ENCODE data around the gene UNC13A.

DNA sequence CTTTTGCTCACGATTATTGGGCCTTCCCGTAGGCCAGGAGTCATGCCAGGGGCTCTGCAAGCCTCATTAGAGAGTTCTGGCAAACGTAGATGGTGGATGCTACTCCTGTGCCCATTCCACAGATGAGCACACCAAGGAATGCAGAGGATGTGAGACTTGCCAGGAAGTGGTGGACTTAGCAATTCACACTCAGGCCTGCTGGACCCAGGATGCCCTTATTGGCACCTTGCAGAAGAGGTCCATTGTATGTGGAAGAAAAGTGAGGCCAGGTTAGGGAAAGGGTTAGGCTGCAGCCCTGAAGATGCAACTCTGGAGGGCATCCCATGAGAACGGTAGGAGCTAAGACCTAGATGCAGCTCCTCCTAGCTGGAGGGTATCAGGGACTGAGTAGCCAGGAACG is 5.9 kb downstream of the UNC13A start:
- TF ChIP-seq, protein P1, sequence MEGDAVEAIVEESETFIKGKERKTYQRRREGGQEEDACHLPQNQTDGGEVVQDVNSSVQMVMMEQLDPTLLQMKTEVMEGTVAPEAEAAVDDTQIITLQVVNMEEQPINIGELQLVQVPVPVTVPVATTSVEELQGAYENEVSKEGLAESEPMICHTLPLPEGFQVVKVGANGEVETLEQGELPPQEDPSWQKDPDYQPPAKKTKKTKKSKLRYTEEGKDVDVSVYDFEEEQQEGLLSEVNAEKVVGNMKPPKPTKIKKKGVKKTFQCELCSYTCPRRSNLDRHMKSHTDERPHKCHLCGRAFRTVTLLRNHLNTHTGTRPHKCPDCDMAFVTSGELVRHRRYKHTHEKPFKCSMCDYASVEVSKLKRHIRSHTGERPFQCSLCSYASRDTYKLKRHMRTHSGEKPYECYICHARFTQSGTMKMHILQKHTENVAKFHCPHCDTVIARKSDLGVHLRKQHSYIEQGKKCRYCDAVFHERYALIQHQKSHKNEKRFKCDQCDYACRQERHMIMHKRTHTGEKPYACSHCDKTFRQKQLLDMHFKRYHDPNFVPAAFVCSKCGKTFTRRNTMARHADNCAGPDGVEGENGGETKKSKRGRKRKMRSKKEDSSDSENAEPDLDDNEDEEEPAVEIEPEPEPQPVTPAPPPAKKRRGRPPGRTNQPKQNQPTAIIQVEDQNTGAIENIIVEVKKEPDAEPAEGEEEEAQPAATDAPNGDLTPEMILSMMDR (IDR thresholded peaks at IDR 0.05) = no peak
- TF ChIP-seq POLR2AphosphoS5 (IDR thresholded peaks at IDR 0.05) (no peak), POLR2A (IDR thresholded peaks at IDR 0.05) (no peak)
